ENCODE measurements around the gene PER3. TPM values are rescaled to one million over a fixed set of nuclear protein-coding genes. Genes with fewer than 3 reads are reported as not detected.

PER3 gene
- total RNA-seq, 1 donor from 2014 or later: 12.5 TPM

- Histone ChIP-seq H3K4me3 (no peak overlapping the region), H3K27ac (replicated peaks) (no peak overlapping the region), H3K4me1 (no peaks in the 10 kb centered on the region), H3K9me3 (replicated peaks) (peaks cover 21% of the 10 kb centered on the region), H3K36me3 (peaks cover 79% of the 10 kb centered on the region), H3K27me3 (ENCODE audit: low read depth) (no peaks in the 10 kb centered on the region)
- TF ChIP-seq CTCF (IDR thresholded peaks at IDR 0.05; ENCODE audit: borderline replicate concordance): no peak
- intact Hi-C loops (cut with micrococcal nuclease): no loop called here
- no peak for DNase-seq
Measured at GRCh38 chr1:7842517-7842916, 58.4 kb downstream of the PER3 start.

GRCh38 chr1:7845761-7846160, 61.7 kb downstream of the PER3 start:
- TF ChIP-seq CTCF (IDR thresholded peaks at IDR 0.05; ENCODE audit: borderline replicate concordance): no peak
- intact Hi-C loops (cut with micrococcal nuclease): no loop called here
- peaks cover 47% of the 10 kb centered on the region for H3K36me3 ChIP-seq
- H3K27ac ChIP-seq (replicated peaks): no peak overlapping the region
- no peaks in the 10 kb centered on the region for H3K9me3 ChIP-seq (replicated peaks)
- no peaks in the 10 kb centered on the region for H3K27me3 ChIP-seq (ENCODE audit: low read depth)
- DNase-seq: no peak
- no peak overlapping the region for H3K4me3 ChIP-seq
- no peaks in the 10 kb centered on the region for H3K4me1 ChIP-seq

- H3K4me3 ChIP-seq: no peak overlapping the region
- DNase-seq: no peak
- H3K27ac ChIP-seq (replicated peaks): no peak overlapping the region
- intact Hi-C loops (cut with micrococcal nuclease): no loop called here
- H3K4me1 ChIP-seq: no peaks in the 10 kb centered on the region
- H3K36me3 ChIP-seq: peaks cover 38% of the 10 kb centered on the region
- no peaks in the 10 kb centered on the region for H3K27me3 ChIP-seq (ENCODE audit: low read depth)
- TF ChIP-seq CTCF (IDR thresholded peaks at IDR 0.05; ENCODE audit: borderline replicate concordance): no peak
- no peaks in the 10 kb centered on the region for H3K9me3 ChIP-seq (replicated peaks)
Measured at GRCh38 chr1:7846656-7847055, 62.6 kb downstream of the PER3 start.

GRCh38 chr1:7847599-7847998, 63.5 kb downstream of the PER3 start:
- Histone ChIP-seq H3K9me3 (replicated peaks) (no peaks in the 10 kb centered on the region), H3K27me3 (ENCODE audit: low read depth) (no peaks in the 10 kb centered on the region), H3K27ac (replicated peaks) (no peak overlapping the region), H3K4me1 (no peaks in the 10 kb centered on the region), H3K4me3 (no peak overlapping the region), H3K36me3 (peaks cover 28% of the 10 kb centered on the region)
- DNase-seq: no peak
- intact Hi-C loops (cut with micrococcal nuclease): no loop called here
- TF ChIP-seq CTCF (IDR thresholded peaks at IDR 0.05; ENCODE audit: borderline replicate concordance): no peak

GRCh38 chr1:7850786-7851185, 66.7 kb downstream of the PER3 start:
- TF ChIP-seq CTCF (IDR thresholded peaks at IDR 0.05; ENCODE audit: borderline replicate concordance): no peak
- DNase-seq: no peak

More at GRCh38 chr1:7850786-7851185, 66.7 kb downstream of the PER3 start:
- no peak overlapping the region for H3K27ac ChIP-seq (replicated peaks)
- peaks cover 4% of the 10 kb centered on the region for H3K27me3 ChIP-seq (ENCODE audit: low read depth)
- H3K36me3 ChIP-seq: no peaks in the 10 kb centered on the region
- no peaks in the 10 kb centered on the region for H3K9me3 ChIP-seq (replicated peaks)
- no peak overlapping the region for H3K4me3 ChIP-seq
- intact Hi-C loops (cut with micrococcal nuclease): no loop called here
- H3K4me1 ChIP-seq: no peaks in the 10 kb centered on the region
